NCI-H345 treated with DMSO at 0.1 percent for 48 hours (cell line): ENCODE results near the gene CCDC69.
A peak's percentile ranks its signal among the peaks of the same experiment; 100 is the strongest.

Source experiments
- DNase-seq: peaks from one replicate; lab custom pipeline; 2025; ENCODE audit not compliant: unreplicated experiment; lab: John Stamatoyannopoulos, UW

The CCDC69 gene

DNA sequence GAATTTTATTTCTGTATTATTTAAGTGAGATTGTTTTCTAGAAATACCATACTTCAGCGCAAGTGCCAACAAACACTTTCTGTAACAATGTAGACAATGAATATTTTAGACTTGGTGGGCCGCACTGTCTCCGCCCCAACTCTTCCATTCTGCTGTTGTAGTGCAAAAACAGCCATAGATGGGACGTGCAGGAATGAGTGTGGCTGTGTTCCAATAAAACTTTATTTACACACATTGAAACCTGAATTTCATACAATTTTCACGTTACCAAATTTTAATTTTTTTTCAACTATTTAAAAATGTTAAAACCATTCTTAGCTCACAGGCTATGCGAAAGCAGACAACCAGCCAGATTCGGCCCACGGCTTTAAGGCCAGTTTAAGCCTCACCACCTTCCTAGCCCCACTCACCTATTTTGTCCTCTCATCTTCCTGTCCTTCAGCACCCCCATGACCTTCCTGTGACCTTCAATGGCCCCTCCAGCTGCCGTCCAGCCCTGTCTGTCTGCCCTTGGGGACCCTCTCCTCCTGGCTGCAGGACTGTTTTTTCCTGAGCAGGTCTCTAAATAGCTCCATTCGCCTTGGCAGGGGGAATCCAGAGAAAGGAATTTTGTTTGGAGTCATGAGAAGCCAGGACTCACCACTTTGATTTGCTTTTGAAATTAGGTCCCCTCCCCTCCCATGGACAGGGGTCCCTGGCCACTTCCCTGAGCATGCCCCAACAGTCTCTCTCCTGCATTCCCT is 55.1 kb downstream of the CCDC69 start:
- no peak for DNase-seq

DNA sequence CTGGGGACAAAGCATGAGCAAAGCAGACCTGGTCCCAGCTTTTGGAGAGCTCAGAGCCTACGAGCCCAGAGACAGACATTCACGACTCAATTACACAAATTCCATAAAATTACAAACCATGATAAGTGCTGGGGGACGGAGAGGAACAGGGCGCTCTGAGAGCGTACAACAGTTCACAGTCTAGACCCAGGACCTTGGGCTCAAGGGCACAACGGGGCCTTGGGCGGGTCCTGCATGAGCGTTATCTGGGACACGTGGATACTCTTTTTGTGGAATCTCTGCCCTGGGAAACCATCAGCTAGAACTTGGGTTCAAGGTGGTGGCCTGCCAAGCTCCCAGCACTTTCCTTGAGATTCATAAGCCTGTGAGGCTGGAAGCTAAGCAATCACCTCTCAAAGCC is 56.9 kb downstream of the CCDC69 start:
- DNase-seq = no peak

DNA sequence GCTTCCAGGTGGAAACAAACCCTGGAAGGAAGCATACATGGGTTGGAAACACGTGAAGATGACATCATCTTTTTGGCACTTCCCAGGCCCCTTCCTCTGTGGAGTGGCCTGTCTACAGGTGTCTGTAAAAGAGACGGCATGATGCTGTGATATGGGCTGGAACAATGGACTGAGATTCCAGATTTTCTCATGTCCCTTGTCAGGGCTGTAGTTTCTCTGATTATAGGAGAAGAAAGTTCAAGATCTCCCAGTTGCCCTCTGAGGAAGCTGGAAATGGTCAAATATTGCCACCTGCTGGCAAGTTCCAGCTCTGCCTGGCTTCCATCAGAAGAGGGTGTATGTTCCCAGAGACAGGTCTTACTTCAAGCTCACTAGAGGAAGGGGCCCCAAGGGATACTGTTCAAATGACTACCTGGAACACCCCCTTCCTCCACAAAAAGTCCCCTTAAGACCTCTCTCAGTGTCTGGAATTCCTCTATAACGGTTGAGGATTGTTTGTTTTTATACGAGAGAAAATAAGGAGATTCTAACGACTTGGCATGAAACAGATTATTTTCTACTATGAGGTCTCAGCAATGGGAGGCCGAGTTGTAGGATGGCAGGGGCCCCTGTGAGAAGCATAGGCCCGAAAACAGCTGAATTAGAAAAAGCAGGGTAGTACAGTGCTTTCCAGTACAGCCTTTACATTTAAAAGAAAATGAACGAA is 59.1 kb downstream of the CCDC69 start:
- peak; percentile 44 for DNase-seq

DNA sequence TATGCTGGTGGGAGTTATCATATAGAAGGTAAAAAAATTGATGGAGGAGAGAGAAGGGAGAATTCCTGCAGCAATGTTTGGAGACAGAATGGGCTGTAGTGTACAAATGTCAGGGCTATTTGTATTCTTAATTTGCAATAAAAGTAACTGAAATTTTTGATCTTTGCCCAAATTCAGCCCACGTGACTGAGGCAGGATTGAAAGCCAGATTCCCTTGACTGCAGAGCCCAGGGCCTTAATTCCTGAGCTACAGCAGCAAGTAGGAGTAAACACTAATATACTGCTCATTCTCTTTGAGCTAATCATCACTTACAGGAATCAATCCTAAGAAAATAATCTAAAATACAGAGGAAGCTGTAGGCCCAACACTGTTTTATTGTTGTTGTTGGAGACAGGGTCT is 61.1 kb downstream of the CCDC69 start:
- DNase-seq = no peak

DNA sequence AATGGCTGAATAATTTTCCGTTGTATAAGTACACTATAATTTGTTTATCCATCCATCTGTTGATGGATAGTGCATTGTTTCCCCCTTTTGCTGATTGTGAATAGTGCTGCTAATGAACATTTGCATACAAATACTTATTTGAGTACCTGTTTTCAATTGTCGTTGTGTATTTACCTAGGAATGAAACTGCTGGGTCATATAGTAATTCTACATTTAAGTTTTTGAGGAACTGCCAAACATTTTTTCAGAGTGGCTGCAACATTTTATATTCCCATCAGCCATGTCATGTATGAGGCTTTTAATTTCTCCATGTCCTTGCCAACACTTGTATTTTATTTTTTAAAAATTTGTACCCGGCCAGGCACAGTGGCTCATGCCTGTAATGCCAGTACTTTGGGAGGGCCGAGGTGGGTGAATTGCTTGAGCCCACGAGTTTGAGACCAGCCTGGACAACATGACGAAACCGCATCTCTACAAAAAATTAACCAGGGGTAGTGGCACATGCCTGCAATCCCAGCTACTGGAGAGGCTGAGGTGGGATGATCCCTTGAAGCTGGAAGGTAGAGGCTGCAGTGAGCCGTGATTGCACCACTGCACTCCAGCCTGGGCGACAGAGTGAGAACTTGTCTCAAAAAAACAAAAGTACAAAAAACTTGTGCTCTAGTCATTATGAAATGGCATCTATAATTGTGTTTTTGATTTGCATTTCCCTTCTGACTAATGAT is 64.1 kb downstream of the CCDC69 start:
- DNase-seq = no peak

DNA sequence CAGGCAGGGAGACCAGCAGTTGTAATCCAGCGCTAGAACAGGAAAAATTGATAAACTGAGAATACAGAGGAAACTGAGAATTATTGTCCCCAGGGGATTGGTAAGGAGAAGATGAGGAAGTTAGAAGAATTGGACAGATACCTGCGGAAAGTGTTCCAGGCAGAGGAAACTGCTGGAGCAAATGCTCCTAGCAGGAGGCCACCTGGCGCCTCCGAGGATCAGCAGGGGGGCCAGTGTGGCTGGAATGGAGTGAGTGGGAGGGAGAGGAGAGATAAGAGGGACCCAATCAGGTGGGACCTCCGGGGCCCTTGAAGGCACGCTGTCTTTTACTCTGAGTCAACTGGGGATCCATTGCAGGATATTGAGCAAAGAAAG is 65.6 kb downstream of the CCDC69 start:
- DNase-seq = no peak

DNA sequence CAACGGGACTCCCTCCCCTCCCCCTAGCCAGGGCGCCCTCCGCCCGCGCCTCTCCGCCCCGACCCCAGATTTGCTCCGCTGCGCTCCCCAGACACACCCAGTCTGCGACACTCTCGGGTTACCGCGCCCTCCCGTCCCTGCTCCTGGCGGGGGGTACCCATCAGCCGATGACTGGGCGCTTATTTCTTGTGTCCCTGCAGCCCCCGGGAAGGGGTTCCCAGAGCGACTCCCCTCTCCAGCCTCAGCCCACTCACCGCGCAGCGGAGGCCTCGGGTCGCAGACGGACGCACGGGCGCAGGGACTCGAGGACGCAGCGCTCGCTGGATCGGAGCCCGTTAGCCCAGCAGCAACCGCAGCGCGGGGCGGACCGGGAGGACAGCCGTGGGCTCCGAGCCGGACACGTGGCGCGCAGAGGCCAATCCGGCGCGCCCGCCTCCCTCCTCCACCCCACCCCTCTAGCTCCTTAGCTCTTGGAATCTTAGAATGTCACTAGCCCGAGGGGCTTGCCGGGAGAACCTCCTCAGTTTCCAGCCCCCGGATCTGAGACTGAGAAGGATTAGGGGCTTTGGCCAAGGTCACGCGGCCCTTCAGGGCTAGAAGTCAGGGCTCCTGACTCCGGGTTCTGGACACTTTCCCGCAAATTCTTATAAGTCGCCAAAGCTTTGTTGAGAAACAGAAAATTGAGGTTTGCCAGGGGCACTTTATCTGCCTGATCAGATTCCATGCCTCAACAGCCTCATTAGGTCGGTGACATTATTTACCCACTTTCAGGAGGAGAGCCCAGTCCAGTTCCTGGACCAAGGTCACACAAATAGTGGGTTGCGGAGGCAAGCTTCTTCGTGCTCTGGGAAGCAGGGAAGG is 66.2 kb downstream of the CCDC69 start, which contains the start of gene ANXA6:
ANXA6 (minus strand) TSS at position 354 of the 861 bp plus-strand sequence. CDS start 9,878 bp downstream, outside the sequence.
- DNase-seq = peak; percentile 11

DNA sequence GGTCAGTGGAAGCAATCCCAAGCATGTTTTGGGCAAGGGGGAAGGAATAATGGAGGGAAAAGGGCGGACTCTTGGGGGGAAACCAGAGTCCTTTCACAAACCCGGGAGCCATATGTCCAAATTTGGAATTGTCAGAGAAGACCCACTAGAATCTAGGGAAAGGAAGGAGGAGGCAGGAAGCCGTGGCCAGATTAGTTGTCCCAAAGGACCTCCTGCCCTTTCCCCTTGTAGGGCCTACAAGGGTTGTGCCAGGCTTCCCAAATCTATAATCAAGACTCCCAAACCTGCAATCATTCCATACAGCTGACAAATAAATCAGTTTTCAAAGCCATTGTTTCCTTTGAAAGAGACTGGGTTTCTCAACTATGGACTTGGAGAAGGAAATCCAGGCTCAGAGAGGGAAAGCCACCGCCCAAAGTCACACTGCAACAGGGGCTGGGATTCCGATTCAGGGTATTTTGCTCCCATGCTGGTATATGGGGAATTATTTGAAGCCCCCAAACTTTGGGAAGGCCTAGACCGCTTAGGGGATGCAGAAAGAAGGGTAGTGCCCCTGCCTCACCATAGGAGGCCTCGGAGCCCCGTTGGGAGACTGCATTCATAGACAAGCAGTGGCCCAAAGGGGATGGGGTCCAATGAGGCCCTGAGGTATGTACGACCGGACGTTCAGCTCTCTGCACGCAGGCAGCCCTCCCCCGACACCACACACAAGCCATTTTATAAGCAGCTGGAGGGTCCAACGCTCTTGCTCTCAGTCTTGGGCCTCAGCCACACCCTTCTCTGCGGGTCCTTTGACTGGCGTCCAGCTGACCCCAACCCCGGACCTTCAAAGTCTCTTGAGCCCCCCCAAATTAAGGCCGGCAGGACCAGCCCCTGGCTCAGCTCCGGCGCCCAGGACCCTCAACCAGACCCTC is 67.1 kb downstream of the CCDC69 start:
- DNase-seq = no peak

DNA sequence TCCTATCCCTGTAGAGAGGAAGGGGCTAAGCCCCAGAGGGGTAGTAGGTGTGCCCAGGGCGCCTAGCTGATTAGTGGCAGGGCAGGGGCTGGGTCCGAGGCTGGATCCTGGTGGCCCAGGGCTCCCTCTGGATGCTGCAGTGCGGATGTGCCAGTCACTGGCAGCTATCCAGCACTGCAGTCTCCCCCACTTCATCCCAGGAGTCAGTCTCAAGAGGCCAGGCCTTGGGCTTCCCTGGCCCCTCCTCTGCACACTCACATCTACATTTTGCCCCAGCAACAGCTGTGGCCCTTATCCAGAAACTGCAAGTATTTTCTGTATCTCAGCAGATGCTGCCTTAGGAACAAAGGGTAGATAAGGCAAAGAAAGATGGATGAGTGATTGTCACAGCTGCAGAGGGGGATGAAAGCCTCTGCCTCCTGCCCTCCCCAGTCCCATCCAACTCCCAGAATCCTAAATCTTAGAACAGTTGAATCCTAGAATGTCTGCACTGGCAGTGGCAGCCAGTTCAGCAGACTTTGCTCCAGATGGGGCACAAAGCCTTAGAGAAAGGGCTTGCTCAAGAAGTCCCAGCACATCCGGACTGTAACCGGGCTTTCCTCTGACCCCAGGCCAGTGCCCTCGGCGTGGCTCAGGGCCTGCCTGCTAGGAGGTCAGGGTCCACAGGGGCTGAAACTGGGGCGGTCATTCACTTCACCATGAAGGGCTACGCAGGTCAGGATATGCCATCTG is 68.0 kb downstream of the CCDC69 start:
- peak; percentile 42 for DNase-seq

DNA sequence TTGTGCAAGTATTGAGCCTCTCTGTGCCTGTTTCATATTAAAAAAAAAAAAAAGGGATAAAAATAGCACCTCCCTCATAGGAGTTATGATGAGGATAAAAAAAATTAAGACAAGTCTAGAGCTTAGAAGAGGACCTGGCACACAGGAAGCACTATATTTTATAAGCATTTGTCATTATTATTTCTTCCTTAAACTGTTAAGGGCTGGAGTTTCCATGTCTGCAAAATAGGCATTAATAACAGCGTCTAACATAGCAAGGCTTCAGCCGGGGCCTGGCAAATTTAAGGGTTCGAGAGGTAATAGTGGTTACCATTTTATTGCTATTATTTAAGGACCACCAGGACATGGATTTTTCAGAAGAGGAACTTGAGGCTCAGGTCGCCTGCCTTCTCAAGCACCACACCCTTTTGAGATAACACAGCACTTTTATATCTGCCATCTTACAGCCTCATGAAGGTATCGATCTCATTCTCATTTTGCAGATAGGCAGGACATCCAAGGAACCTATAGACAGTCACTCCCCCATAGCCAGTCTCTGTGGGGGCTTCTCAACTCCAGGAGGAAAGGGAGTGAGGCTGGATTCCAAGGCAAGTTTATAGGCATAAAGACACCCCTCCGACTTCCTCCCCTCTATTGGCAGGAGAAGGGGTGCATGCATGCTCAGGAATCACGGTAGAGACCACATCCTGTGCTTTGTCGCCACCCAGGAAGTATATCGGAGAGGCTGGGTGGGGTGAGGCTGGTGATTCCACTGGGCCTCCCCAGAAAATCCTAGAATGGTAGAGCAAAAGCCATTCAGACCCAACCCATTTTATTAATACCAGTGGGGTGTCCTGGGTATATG is 68.7 kb downstream of the CCDC69 start:
- no peak for DNase-seq

DNA sequence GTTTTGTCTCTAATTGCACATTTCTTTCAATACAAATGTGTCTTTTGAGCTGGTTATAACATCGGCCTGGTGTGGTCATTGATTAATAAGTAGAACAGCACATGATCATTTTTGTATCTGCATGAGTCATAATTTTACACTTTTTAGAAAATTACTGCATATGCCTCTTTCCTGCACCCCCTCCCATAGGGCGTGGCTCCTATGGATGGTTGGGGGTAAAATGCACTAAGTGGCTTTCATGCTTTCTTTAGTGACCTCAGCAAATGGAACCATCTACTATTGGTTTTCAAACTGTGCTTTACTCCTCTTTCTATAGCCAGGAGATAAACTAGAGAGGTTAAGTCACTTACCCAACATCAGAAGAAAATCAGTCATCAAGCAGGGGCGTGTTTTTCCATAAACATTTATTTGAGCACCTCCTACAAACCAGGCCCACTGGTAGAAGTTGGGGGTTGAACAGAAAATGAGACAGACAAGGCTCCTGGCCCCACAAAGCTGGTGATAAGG is 70.1 kb downstream of the CCDC69 start:
- no peak for DNase-seq

DNA sequence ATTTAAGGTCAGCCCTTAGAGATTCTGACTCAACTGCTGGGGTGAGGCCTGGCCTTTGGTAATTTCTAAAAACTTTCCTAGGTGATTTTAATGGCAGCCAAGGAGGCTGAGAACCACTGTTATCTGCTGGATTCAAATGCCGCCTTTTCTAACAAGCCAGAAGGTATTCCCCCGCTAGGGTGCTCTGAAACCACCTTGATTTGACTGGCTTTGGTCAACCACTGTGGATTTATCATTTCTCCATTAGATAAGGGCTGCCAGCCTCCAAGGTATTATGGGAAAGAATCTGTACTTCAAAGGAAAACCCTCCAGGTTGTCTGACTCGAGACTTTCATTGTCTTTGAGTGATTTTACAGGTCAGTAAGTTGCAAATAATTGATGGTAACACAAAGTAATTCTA is 70.6 kb downstream of the CCDC69 start:
- no peak for DNase-seq

DNA sequence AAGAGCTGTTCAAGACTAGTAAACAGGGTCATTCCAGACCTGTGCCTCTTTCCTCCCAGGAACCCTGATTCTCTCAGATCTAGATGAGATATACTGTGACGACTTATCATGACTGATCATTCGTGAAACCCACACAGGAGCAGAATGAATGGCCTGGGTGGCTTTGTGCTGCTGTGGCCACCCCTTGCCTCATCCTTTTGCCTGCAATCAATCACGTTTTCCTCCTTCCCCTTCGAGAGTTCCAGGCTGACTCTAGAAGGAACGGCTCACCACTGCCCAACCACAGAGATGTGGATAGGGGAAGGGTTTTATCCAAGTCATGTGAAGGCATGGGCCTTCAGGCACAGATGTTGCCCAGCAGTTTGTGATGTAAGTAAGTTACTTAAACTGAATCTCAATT is 72.1 kb downstream of the CCDC69 start:
- no peak for DNase-seq

DNA sequence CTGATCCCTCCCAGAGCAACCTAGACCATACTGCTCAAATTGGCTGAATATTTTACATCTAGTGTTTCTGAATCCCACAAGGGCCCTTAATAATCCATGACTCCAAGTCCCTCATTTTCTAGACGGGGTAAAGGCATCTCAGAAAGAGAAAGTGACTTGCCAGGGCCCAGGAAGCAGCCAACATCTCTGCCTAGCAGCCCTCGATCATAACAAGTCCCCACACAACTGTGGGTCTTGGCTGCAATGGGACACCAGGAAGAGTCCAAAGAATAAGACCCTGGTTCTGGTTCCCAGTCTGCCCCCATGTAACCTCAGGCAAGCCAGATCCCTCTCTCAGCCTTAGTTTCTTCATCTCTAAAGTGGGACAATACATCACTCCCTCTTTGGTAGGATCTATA is 72.6 kb downstream of the CCDC69 start:
- no peak for DNase-seq

DNA sequence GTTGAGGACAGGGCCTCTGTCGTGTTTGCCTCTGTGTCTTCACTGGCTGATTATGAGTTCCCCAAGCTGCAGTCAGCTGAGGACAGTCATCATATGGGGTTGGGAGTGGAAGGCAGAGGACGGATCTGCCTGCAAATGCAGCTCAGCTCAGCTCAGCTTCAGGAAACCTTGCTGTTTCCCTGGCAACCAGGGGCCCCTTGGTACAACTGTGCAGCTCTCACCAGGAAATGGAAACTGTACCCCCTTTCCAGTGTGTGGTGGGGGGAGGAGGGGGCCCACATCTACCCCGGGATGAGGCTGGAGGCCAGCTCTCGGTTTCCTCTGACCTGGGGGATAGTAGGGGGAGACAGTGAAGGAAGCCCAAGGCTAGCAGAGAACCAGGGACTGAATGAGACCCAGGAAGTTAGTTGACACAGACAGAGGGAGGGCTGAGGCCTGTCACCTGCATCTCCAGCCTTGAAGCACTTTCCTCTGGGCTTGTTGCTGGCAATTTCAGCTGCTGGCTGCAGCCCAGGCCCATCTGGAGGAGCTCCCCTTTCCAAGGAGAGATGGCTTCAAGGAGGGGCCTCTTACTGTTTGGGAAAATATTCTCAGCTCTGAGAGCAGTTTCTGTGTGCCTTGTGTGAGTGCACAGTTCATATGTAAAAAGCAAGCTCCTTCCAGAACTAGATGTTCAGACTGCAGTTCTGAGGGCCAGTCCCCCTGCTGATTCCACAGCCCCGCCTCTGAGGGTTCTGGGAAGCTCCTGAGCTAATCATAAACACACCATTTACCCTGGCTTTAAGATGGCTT is 73.2 kb downstream of the CCDC69 start:
- DNase-seq = no peak

DNA sequence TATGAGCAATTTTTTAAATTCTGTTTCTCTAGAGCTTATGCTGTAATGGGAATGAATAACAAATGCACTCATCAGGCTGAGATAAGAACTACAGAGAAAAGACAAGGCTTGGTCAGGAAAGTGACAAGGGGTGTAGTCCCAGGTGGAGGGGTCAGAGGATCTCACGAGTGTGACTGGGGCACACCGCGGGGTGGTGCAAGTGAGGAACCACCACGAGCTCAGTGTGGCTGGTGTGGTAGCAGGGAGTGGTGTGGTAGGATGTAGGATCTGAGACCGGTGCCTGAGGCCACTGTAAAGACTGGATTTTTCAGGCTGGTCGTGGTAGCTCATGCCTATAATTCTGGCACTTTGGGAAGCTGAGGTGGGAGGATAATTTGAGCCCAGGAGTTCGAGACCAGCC is 75.3 kb downstream of the CCDC69 start:
- no peak for DNase-seq

DNA sequence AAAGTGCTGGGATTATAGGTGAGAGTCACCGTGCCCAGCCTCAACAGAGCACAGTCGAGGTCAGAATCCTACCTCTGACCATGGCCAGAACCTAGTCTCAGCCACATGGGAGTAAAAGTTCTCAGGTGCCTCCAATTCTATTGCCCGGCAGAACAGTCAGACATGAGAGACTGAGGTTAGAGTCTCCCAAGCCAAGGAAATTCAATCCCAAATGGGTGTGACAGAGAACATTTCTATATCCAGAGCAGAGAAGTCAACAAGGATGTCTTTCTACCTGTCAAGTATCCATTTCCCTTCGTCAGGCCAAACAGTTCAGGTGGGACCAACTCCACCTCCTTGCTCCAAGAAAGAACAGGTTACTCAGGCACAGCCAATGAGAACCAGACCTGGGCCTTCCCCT is 76.9 kb downstream of the CCDC69 start:
- no peak for DNase-seq
